Measurements from ENCODE around the gene SHH. TPM values are rescaled to one million over a fixed set of nuclear protein-coding genes. Genes with fewer than 3 reads are reported as not detected.

The SHH gene
- total and polyA plus RNA-seq, 12 donors, result not detected

DNA sequence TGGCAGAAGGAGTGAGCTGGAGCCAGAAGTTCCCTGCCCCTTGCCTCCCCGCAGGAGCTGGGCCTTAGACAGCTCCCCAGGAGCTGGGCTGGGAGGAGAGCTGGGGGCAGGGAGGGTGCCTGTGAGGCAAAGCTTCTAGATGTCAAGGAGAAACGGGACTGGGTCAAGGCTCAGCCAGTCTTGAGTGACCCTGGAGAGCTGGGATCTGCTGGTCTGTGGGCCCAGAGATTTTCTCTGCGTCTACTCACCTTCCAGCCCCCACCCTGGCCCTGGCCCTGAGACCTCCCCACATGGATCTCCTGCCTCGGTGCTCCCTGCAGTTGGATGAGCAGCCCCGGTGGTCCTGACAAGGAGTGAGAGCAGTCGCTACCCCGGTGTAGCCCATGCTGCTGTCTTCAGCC lies 20.3 kb upstream of the SHH start:
- no peak overlapping the region for H3K27ac ChIP-seq
- 73 to 80% methylated on average over 7 of the region's 7 CpGs for WGBS, 2 donors
- no peaks in the 10 kb centered on the region for H3K36me3 ChIP-seq
- H3K4me1 ChIP-seq, result no peaks in the 10 kb centered on the region
- TF ChIP-seq CTCF (IDR thresholded peaks at IDR 0.05), result no peak
- no peak overlapping the region for H3K4me3 ChIP-seq
- H3K27me3 ChIP-seq, result peaks cover 0 to 63% (median 32%) of the 10 kb centered on the region in 7 donors
- no peaks in the 10 kb centered on the region for H3K9me3 ChIP-seq
- intact Hi-C loops (cut with DNase I), result no loop called here
- DNase-seq, result no peak
- ATAC-seq, result no peak

GRCh38 chr7:155831807-155832524 lies 19.7 kb upstream of the SHH start:
- no peaks in the 10 kb centered on the region for H3K9me3 ChIP-seq
- 73 to 77% methylated on average over 18 of the region's 18 CpGs for WGBS, 2 donors
- no peaks in the 10 kb centered on the region for H3K36me3 ChIP-seq
- no peak overlapping the region for H3K27ac ChIP-seq
- no peak overlapping the region for H3K4me3 ChIP-seq
- intact Hi-C loops (cut with DNase I), result no loop called here
- DNase-seq, result no peak
- H3K4me1 ChIP-seq, result no peaks in the 10 kb centered on the region
- TF ChIP-seq CTCF (IDR thresholded peaks at IDR 0.05), result no peak
- no peak for ATAC-seq
- H3K27me3 ChIP-seq, result peaks cover 0 to 62% (median 34%) of the 10 kb centered on the region in 7 donors

GRCh38 chr7:155830961-155831806 lies 18.9 kb upstream of the SHH start:
- H3K9me3 ChIP-seq, result no peaks in the 10 kb centered on the region
- no peak overlapping the region for H3K27ac ChIP-seq
- no peak overlapping the region for H3K4me3 ChIP-seq
- no peaks in the 10 kb centered on the region for H3K36me3 ChIP-seq
- no peak for TF ChIP-seq CTCF (IDR thresholded peaks at IDR 0.05)
- ATAC-seq, result peak in 1 of 8 donors; percentile 17
- DNase-seq, result no peak
- no peaks in the 10 kb centered on the region for H3K4me1 ChIP-seq
- 84% methylated on average over 46 of the region's 46 CpGs for WGBS, 2 donors
- peaks cover 0 to 62% (median 29%) of the 10 kb centered on the region in 7 donors for H3K27me3 ChIP-seq
- intact Hi-C loops (cut with DNase I), result no loop called here

DNA sequence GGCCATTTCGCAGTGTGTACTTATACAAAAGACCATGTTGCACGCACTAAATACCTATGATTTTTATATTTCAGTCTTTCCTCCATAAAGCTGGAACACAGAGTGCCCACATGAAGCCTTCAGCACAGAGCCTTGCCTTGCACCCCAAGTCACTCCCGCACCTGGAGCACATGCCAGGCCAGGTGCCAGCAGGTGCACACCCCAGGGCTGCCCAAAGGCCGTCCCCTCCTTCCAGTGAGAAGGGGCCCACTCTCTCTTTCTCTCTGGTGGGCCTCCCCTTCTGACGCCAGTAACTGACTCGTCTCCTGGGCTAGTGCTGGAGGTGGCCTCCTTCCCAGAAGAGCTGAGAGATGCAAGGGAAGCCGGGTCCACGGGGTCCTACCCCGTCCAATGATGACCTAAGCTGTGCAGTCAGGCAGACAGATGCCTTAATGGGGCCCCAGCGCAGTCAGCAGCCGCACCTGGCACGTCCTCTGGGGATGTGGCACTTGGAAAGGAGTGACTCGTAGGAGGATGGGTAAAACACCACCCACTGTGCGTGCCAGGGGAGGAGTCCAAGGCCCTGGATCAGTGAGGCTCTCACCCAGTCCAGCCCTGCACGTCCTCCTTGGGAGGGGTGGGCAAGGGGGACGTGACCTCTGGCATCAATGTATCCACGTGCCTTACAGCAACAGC lies 17.7 kb upstream of the SHH start:
- no peak overlapping the region for H3K27ac ChIP-seq
- no peak overlapping the region for H3K4me3 ChIP-seq
- WGBS, 2 donors, result 74 to 79% methylated on average over 17 of the region's 17 CpGs
- DNase-seq (no peak), ATAC-seq (no peak)
- H3K4me1 ChIP-seq, result no peaks in the 10 kb centered on the region
- intact Hi-C loops (cut with DNase I), result no loop called here
- H3K9me3 ChIP-seq, result no peaks in the 10 kb centered on the region
- H3K27me3 ChIP-seq, result peaks cover 0 to 61% (median 31%) of the 10 kb centered on the region in 7 donors
- TF ChIP-seq CTCF (IDR thresholded peaks at IDR 0.05), result no peak
- no peaks in the 10 kb centered on the region for H3K36me3 ChIP-seq
